Panc1 (cell line): Measurements from ENCODE around the gene EHD4. TPM values are rescaled to one million over a fixed set of nuclear protein-coding genes. Genes with fewer than 3 reads are reported as not detected.

Experiments used
- ATAC-seq: fragments of 200-7000 bp; cut with Tn5 transposase; 2 replicates; pipeline ENCODE4 v1.9.1; 2020; ENCODE audit warnings: mild to moderate bottlenecking, moderate library complexity
- BruUV-seq: library from RNA; stranded (reverse); fragments of 400-500 nt; replicated peaks from 2 replicates; lab custom pipeline; 2021; lab: Mats Ljungman, UMichigan
- CTCF ChIA-PET: fragments of 300-600 bp; sonication (Branson Sonifier 250); formaldehyde crosslinking; loops from one replicate; lab custom pipeline; 2022; ENCODE audit warnings: antibody characterized with exemption; lab: Charles Lee
- POLR2A ChIA-PET: fragments of 300-600 bp; sonication (Branson Sonifier 250); formaldehyde crosslinking; loops from one replicate; lab custom pipeline; 2022; ENCODE audit warnings: antibody characterized with exemption; lab: Charles Lee
- DNase-seq: peaks from one replicate; pipeline ENCODE4 v3.0.0-alpha.2; 2010; ENCODE audit warnings: low read depth, low spot score
- H3K27ac ChIP-seq: 2 replicates; pipeline ENCODE4 v1.5.1; 2011; ENCODE audit warnings: mild to moderate bottlenecking, low read length, inconsistent platforms
- H3K27me3 ChIP-seq: fragments of 200-500 bp; sonication (Bioruptor generic); 2 replicates; pipeline ENCODE4 v1.6.0; 2014; ENCODE audit warnings: low read length, inconsistent platforms; ENCODE audit not compliant: control insufficient read depth, insufficient read depth
- H3K36me3 ChIP-seq: fragments of 200-500 bp; sonication (Bioruptor generic); 2 replicates; pipeline ENCODE4 v1.5.1; 2014; ENCODE audit warnings: inconsistent platforms, mild to moderate bottlenecking, low read length, moderate library complexity; ENCODE audit not compliant: control insufficient read depth, insufficient read depth
- H3K4me1 ChIP-seq: 2 replicates; pipeline ENCODE4 v1.5.1; 2011; ENCODE audit warnings: inconsistent platforms, mild to moderate bottlenecking, low read length, moderate library complexity; ENCODE audit not compliant: control insufficient read depth, insufficient read depth
- H3K4me3 ChIP-seq, 2 experiments: 2 replicates each; pipeline ENCODE4 v1.5.1; 2011 to 2012; ENCODE audit warnings: low read depth in 2 of 2, low read length in 2 of 2, mild to moderate bottlenecking in 2 of 2, inconsistent platforms in 1 of 2, moderate library complexity in 1 of 2
- H3K9me3 ChIP-seq: fragments of 200-500 bp; sonication (Bioruptor generic); 2 replicates; pipeline ENCODE4 v1.5.1; 2014; ENCODE audit warnings: low read depth, mild to moderate bottlenecking, inconsistent platforms, low read length, moderate library complexity; ENCODE audit not compliant: control insufficient read depth, insufficient read depth
- CTCF ChIP-seq: fragments of 450-650 bp; IDR thresholded peaks from 2 replicates; pipeline ENCODE4 v1.5.1; 2017; ENCODE audit warnings: mild to moderate bottlenecking
- POLR2AphosphoS5 ChIP-seq: IDR thresholded peaks from 2 replicates; pipeline ENCODE4 v1.6.1; 2012; ENCODE audit warnings: mild to moderate bottlenecking, low read depth, low read length, moderate library complexity
- SIN3A ChIP-seq: IDR thresholded peaks from 2 replicates; pipeline ENCODE4 v1.6.1; 2012; ENCODE audit warnings: low read depth, mild to moderate bottlenecking, low read length, moderate library complexity, borderline replicate concordance; ENCODE audit not compliant: insufficient read depth
- TCF7L2 ChIP-seq: IDR thresholded peaks from 2 replicates; pipeline ENCODE4 v1.6.1; 2011; ENCODE audit warnings: mild to moderate bottlenecking, low read depth, low read length, inconsistent platforms
- in situ Hi-C: cut with HindIII; loops from 2 replicates; pipeline ENCODE4 v1.10.0; 2016; ENCODE audit warnings: low sequenced_read_pairs, low pct_unique_long_range_greater_than_20kb
- intact Hi-C: fragments of 100-400 bp; cut with micrococcal nuclease; formaldehyde crosslinking; loops from one replicate; pipeline ENCODE4 v1.10.0; 2022; ENCODE audit not compliant: unreplicated experiment
- total RNA-seq: library from RNA; stranded (reverse); gene quantifications from one replicate; pipeline ENCODE4 v1.2.1, GENCODE V29; 2021; ENCODE audit not compliant: unreplicated experiment
- TF ChIP-seq, protein P1 (sequence below), 2 experiments: IDR thresholded peaks; 2 replicates each; pipeline ENCODE4 v1.6.1; 2011 to 2012; ENCODE audit warnings: low read depth in 2 of 2, control low read depth in 1 of 2, low read length in 1 of 2, mild to moderate bottlenecking in 1 of 2, moderate library complexity in 1 of 2; ENCODE audit not compliant: insufficient read depth in 1 of 2

EHD4 gene
- total RNA-seq, 1 experiment from 2014 or later: 43.2 TPM

DNA sequence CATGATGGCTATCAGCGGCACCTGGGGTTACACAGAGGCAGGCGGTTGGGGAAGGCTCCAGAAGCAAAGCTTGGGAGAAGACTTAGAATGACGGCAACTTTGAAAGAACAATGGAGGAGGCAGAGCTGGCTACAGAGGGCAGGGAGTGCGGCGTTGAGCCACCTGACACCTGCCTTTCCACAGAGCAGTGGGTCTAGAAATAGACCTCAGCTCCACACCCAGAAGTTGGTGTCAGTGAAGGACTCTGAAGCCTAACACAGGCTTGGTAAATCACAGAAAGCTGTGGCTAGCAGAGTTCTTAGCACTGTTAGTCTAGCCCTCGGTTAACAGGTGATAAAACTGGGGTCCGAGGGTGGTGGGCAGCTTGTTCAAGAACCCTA is 23.1 kb upstream of the EHD4 start:
- POLR2A ChIA-PET: no interaction called here

GRCh38 chr15:41994772-41995475 is 22.6 kb upstream of the EHD4 start:
- no peaks in the 10 kb centered on the region for H3K27me3 ChIP-seq
- no peak for ATAC-seq
- POLR2A ChIA-PET: no interaction called here
- no peak overlapping the region for H3K27ac ChIP-seq
- TF ChIP-seq, protein P1, sequence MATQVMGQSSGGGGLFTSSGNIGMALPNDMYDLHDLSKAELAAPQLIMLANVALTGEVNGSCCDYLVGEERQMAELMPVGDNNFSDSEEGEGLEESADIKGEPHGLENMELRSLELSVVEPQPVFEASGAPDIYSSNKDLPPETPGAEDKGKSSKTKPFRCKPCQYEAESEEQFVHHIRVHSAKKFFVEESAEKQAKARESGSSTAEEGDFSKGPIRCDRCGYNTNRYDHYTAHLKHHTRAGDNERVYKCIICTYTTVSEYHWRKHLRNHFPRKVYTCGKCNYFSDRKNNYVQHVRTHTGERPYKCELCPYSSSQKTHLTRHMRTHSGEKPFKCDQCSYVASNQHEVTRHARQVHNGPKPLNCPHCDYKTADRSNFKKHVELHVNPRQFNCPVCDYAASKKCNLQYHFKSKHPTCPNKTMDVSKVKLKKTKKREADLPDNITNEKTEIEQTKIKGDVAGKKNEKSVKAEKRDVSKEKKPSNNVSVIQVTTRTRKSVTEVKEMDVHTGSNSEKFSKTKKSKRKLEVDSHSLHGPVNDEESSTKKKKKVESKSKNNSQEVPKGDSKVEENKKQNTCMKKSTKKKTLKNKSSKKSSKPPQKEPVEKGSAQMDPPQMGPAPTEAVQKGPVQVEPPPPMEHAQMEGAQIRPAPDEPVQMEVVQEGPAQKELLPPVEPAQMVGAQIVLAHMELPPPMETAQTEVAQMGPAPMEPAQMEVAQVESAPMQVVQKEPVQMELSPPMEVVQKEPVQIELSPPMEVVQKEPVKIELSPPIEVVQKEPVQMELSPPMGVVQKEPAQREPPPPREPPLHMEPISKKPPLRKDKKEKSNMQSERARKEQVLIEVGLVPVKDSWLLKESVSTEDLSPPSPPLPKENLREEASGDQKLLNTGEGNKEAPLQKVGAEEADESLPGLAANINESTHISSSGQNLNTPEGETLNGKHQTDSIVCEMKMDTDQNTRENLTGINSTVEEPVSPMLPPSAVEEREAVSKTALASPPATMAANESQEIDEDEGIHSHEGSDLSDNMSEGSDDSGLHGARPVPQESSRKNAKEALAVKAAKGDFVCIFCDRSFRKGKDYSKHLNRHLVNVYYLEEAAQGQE (IDR thresholded peaks at IDR 0.05; ENCODE audit: insufficient read depth in 1 of 2, low read depth in 2 of 2, low read length in 1 of 2): no peak
- no peak for TF ChIP-seq TCF7L2
- TF ChIP-seq POLR2AphosphoS5: no peak
- no peak for TF ChIP-seq CTCF
- TF ChIP-seq SIN3A: no peak
- intact Hi-C loops: no loop called here
- H3K4me1 ChIP-seq: no peaks in the 10 kb centered on the region
- H3K36me3 ChIP-seq: no peaks in the 10 kb centered on the region
- H3K4me3 ChIP-seq: no peak overlapping the region
- no peaks in the 10 kb centered on the region for H3K9me3 ChIP-seq
- no TSS peak for BruUV-seq
- DNase-seq: no peak
- CTCF ChIA-PET: no interaction called here
- in situ Hi-C loops: loop anchor here (5.0 kb wide), 1 partner anchor 57 kb away; no protein-coding TSS in a partner anchor

More for the DNA sequence above, 23.1 kb upstream of the EHD4 start:
- DNase-seq (no peak), ATAC-seq (no peak)
- no TSS peak for BruUV-seq
- no peaks in the 10 kb centered on the region for H3K36me3 ChIP-seq
- in situ Hi-C loops: loop anchor here (5.0 kb wide), 1 partner anchor 57 kb away; no protein-coding TSS in a partner anchor
- H3K27me3 ChIP-seq: no peaks in the 10 kb centered on the region; the same call in 1 of the 2 replicates
- H3K27ac ChIP-seq: no peak overlapping the region
- no peaks in the 10 kb centered on the region for H3K4me1 ChIP-seq
- CTCF ChIA-PET: no interaction called here
- no peak overlapping the region for H3K4me3 ChIP-seq
- intact Hi-C loops: no loop called here
- no peaks in the 10 kb centered on the region for H3K9me3 ChIP-seq
- TF ChIP-seq CTCF (no peak), TCF7L2 (no peak), SIN3A (no peak), POLR2AphosphoS5 (no peak)
- TF ChIP-seq, protein P1 (IDR thresholded peaks at IDR 0.05; ENCODE audit: insufficient read depth in 1 of 2, low read depth in 2 of 2, low read length in 1 of 2): no peak
